WTC11 (cell line): ENCODE data around the gene SRPRB. TPM values are rescaled to one million over a fixed set of nuclear protein-coding genes. Genes with fewer than 3 reads are reported as not detected.

ENCODE experiments used
- ATAC-seq: fragments of 200-7000 bp; cut with Tn5 transposase; 2 replicates; pipeline ENCODE4 v1.10.0; 2021; ENCODE audit warnings: mild to moderate bottlenecking, moderate library complexity
- CTCF ChIA-PET: fragments of 300-600 bp; sonication (Branson Sonifier 250); formaldehyde crosslinking; loops from one replicate; lab custom pipeline; 2021; ENCODE audit warnings: antibody characterized with exemption; lab: Charles Lee
- POLR2A ChIA-PET: fragments of 350-600 bp; sonication (Branson Sonifier 250); formaldehyde crosslinking; loops from one replicate; lab custom pipeline; 2021; ENCODE audit warnings: antibody characterized with exemption; lab: Charles Lee
- DNase-seq: peaks from one replicate; pipeline ENCODE4 v3.0.0; 2021; ENCODE audit warnings: low spot score
- H3K27ac Mint-ChIP-seq: 2 replicates; pipeline ENCODE4 v1.8.0; 2021; ENCODE audit warnings: mixed read lengths
- H3K27me3 Mint-ChIP-seq: 2 replicates; pipeline ENCODE4 v1.8.0; 2021; ENCODE audit warnings: low read depth, mild to moderate bottlenecking, moderate library complexity, mixed read lengths
- H3K36me3 Mint-ChIP-seq: 2 replicates; pipeline ENCODE4 v1.8.0; 2021; ENCODE audit warnings: mixed read lengths
- H3K4me1 Mint-ChIP-seq: 2 replicates; pipeline ENCODE4 v1.8.0; 2022; ENCODE audit warnings: mixed read lengths
- H3K4me3 Mint-ChIP-seq: 2 replicates; pipeline ENCODE4 v1.8.0; 2021; ENCODE audit warnings: mild to moderate bottlenecking, moderate library complexity, mixed read lengths
- H3K9me3 Mint-ChIP-seq: 2 replicates; pipeline ENCODE4 v1.8.0; 2021; ENCODE audit warnings: mixed read lengths
- CTCF ChIP-seq: fragments of 200-600 bp; IDR thresholded peaks from 2 replicates; pipeline ENCODE4 v1.8.0; 2022; ENCODE audit warnings: antibody characterized with exemption
- ELF4 ChIP-seq: sonication (generic); formaldehyde crosslinking; IDR thresholded peaks from 2 replicates; pipeline ENCODE4 v1.8.1; 2022; ENCODE audit warnings: low read depth, mild to moderate bottlenecking, moderate library complexity, missing genetic modification reagents
- ETV6 ChIP-seq: sonication (generic); formaldehyde crosslinking; IDR thresholded peaks from 2 replicates; pipeline ENCODE4 v1.8.1; 2022; ENCODE audit warnings: mild to moderate bottlenecking, missing genetic modification reagents
- FOXK1 ChIP-seq: sonication (generic); formaldehyde crosslinking; IDR thresholded peaks from 2 replicates; pipeline ENCODE4 v1.8.0; 2022; ENCODE audit warnings: mild to moderate bottlenecking, moderate library complexity, missing genetic modification reagents
- FOXP1 ChIP-seq: sonication (generic); formaldehyde crosslinking; IDR thresholded peaks from 2 replicates; pipeline ENCODE4 v1.8.0; 2022; ENCODE audit warnings: missing genetic modification reagents, mild to moderate bottlenecking, moderate library complexity, borderline replicate concordance
- GTF2I ChIP-seq: fragments of 250-450 bp; sonication (Bioruptor Pico); conservative IDR thresholded peaks from 2 replicates; pipeline ENCODE4 v1.4.0; 2021; ENCODE audit warnings: mild to moderate bottlenecking
- IRF2 ChIP-seq: sonication (generic); formaldehyde crosslinking; IDR thresholded peaks from 2 replicates; pipeline ENCODE4 v1.8.0; 2022; ENCODE audit warnings: low read depth, missing genetic modification reagents, borderline replicate concordance
- KAT7 ChIP-seq: sonication (generic); formaldehyde crosslinking; IDR thresholded peaks from 2 replicates; pipeline ENCODE4 v1.8.1; 2023; ENCODE audit warnings: missing genetic modification reagents, mild to moderate bottlenecking, borderline replicate concordance
- MAX ChIP-seq: sonication (generic); formaldehyde crosslinking; IDR thresholded peaks from 2 replicates; pipeline ENCODE4 v1.8.0; 2022; ENCODE audit warnings: mild to moderate bottlenecking, missing genetic modification reagents
- MXD4 ChIP-seq: fragments of 250-450 bp; sonication (Bioruptor Pico); IDR thresholded peaks from 2 replicates; pipeline ENCODE4 v1.8.0; 2021; ENCODE audit warnings: mild to moderate bottlenecking, moderate library complexity, borderline replicate concordance
- OVOL2 ChIP-seq: fragments of 250-450 bp; sonication (Bioruptor Pico); IDR thresholded peaks from 2 replicates; pipeline ENCODE4 v1.9.0; 2021; ENCODE audit warnings: mild to moderate bottlenecking, borderline replicate concordance
- PREB ChIP-seq: sonication (generic); formaldehyde crosslinking; IDR thresholded peaks from 2 replicates; pipeline ENCODE4 v1.8.1; 2022; ENCODE audit warnings: mild to moderate bottlenecking, missing genetic modification reagents, moderate library complexity, borderline replicate concordance
- SMAD3 ChIP-seq: sonication (generic); formaldehyde crosslinking; IDR thresholded peaks from 2 replicates; pipeline ENCODE4 v1.8.0; 2022; ENCODE audit warnings: missing genetic modification reagents, mild to moderate bottlenecking, borderline replicate concordance
- SOX15 ChIP-seq: fragments of 250-450 bp; sonication (Bioruptor Pico); IDR thresholded peaks from 2 replicates; pipeline ENCODE4 v1.9.0; 2021; ENCODE audit warnings: mild to moderate bottlenecking
- SP1 ChIP-seq: sonication (generic); formaldehyde crosslinking; conservative IDR thresholded peaks from 2 replicates; pipeline ENCODE4 v1.8.1; 2022; ENCODE audit warnings: missing genetic modification reagents
- TCF7 ChIP-seq: sonication (generic); formaldehyde crosslinking; IDR thresholded peaks from 2 replicates; pipeline ENCODE4 v1.8.0; 2022; ENCODE audit warnings: mild to moderate bottlenecking, low read depth, missing genetic modification reagents, moderate library complexity
- ZBTB43 ChIP-seq: sonication (generic); formaldehyde crosslinking; IDR thresholded peaks from 2 replicates; pipeline ENCODE4 v1.8.1; 2023; ENCODE audit warnings: mild to moderate bottlenecking, missing genetic modification reagents
- ZMAT4 ChIP-seq: fragments of 250-450 bp; sonication (Bioruptor Pico); IDR thresholded peaks from 2 replicates; pipeline ENCODE4 v1.9.0; 2021; ENCODE audit warnings: mild to moderate bottlenecking
- ZNF219 ChIP-seq: sonication (generic); formaldehyde crosslinking; IDR thresholded peaks from 2 replicates; pipeline ENCODE4 v1.8.0; 2023; ENCODE audit warnings: missing genetic modification reagents, mild to moderate bottlenecking, borderline replicate concordance
- total RNA-seq: library from RNA; stranded (reverse); gene quantifications from 3 replicates; pipeline ENCODE4 v1.2.3, GENCODE V29; 2021

SRPRB gene
- total RNA-seq, 1 experiment from 2014 or later: 40.9 TPM

- H3K4me3 Mint-ChIP-seq: no peak overlapping the region
Measured at GRCh38 chr3:133825969-133826727, 20.5 kb downstream of the SRPRB start.

GRCh38 chr3:133827136-133827535, 21.5 kb downstream of the SRPRB start:
- H3K27me3 Mint-ChIP-seq: no peaks in the 10 kb centered on the region
- no peak overlapping the region for H3K4me3 Mint-ChIP-seq
- ChIA-PET CTCF (interaction anchor here (0.6 kb wide), 1 partner anchor 264 kb away, joined by 5 read pairs; no protein-coding TSS in a partner anchor), POLR2A (no interaction called here)
- H3K36me3 Mint-ChIP-seq: peaks cover 28% of the 10 kb centered on the region; the same call in 1 of the 2 replicates
- no peak for ATAC-seq
- DNase-seq: no peak
- H3K4me1 Mint-ChIP-seq: peaks cover 6% of the 10 kb centered on the region
- H3K27ac Mint-ChIP-seq: no peak overlapping the region
- H3K9me3 Mint-ChIP-seq: no peaks in the 10 kb centered on the region
- TF ChIP-seq CTCF (no peak), ETV6 (no peak), SP1 (no peak), ZNF219 (no peak), TCF7 (CRISPR knock-in tag) (no peak), GTF2I (no peak), ZBTB43 (no peak), MXD4 (CRISPR knock-in tag) (no peak), SOX15 (CRISPR knock-in tag) (no peak), ELF4 (CRISPR knock-in tag) (no peak), KAT7 (CRISPR knock-in tag) (no peak), IRF2 (CRISPR knock-in tag) (no peak), OVOL2 (CRISPR knock-in tag) (no peak), FOXK1 (CRISPR knock-in tag) (no peak), SMAD3 (CRISPR knock-in tag) (no peak), ZMAT4 (CRISPR knock-in tag) (no peak), PREB (no peak), FOXP1 (CRISPR knock-in tag) (no peak), MAX (CRISPR knock-in tag) (no peak)

More at GRCh38 chr3:133825969-133826727, 20.5 kb downstream of the SRPRB start:
- DNase-seq: no peak
- no peak overlapping the region for H3K27ac Mint-ChIP-seq
- ATAC-seq: no peak
- ChIA-PET CTCF (no interaction called here), POLR2A (no interaction called here)
- peaks cover 13% of the 10 kb centered on the region for H3K4me1 Mint-ChIP-seq
- H3K9me3 Mint-ChIP-seq: no peaks in the 10 kb centered on the region
- H3K36me3 Mint-ChIP-seq: peaks cover 34% of the 10 kb centered on the region
- H3K27me3 Mint-ChIP-seq: no peaks in the 10 kb centered on the region
- no peak for TF ChIP-seq TCF7 (CRISPR knock-in tag)
